HG02840 (cell line): Measurements from ENCODE around the gene TSPAN12.

Experiments used
- ATAC-seq: cut with Tn5 transposase; IDR thresholded peaks from one replicate; pipeline ENCODE4 v1.9.1; 2021; ENCODE audit warnings: mild to moderate bottlenecking, moderate library complexity, moderate number of reproducible peaks; ENCODE audit not compliant: unreplicated experiment, low FRiP score

TSPAN12 gene

GRCh38 chr7:120852700-120853099 lies 5.2 kb downstream of the TSPAN12 start:
- ATAC-seq: no peak

GRCh38 chr7:120843109-120843508 lies 14.8 kb downstream of the TSPAN12 start:
- ATAC-seq: no peak

GRCh38 chr7:120842121-120842621 lies 15.8 kb downstream of the TSPAN12 start:
- no peak for ATAC-seq

GRCh38 chr7:120841608-120842007 lies 16.3 kb downstream of the TSPAN12 start:
- ATAC-seq: no peak

- ATAC-seq: peak; percentile 62
These were observed 19.7 kb downstream of the TSPAN12 start for GRCh38 chr7:120838281-120838682.

GRCh38 chr7:120837599-120837998 lies 20.3 kb downstream of the TSPAN12 start:
- ATAC-seq: peak; percentile 18

- ATAC-seq: no peak
These were observed 21.3 kb downstream of the TSPAN12 start for GRCh38 chr7:120836556-120837115.

- no peak for ATAC-seq
These were observed 23.2 kb downstream of the TSPAN12 start for GRCh38 chr7:120834726-120835125.

- no peak for ATAC-seq
These were observed 24.4 kb downstream of the TSPAN12 start for GRCh38 chr7:120833546-120833945.

- ATAC-seq: no peak
These were observed 25.1 kb downstream of the TSPAN12 start for GRCh38 chr7:120832803-120833202.

- no peak for ATAC-seq
These were observed 26.7 kb downstream of the TSPAN12 start for GRCh38 chr7:120831260-120831659.

- no peak for ATAC-seq
These were observed 28.5 kb downstream of the TSPAN12 start for GRCh38 chr7:120829487-120829886.

GRCh38 chr7:120828528-120828927 lies 29.4 kb downstream of the TSPAN12 start:
- ATAC-seq: no peak

GRCh38 chr7:120827371-120828118 lies 30.4 kb downstream of the TSPAN12 start:
- ATAC-seq: no peak

- ATAC-seq: no peak
These were observed 32.4 kb downstream of the TSPAN12 start for GRCh38 chr7:120825576-120825975.

- ATAC-seq: no peak
These were observed 32.8 kb downstream of the TSPAN12 start for GRCh38 chr7:120825152-120825551.

GRCh38 chr7:120819861-120820260 lies 38.1 kb downstream of the TSPAN12 start:
- no peak for ATAC-seq

GRCh38 chr7:120817851-120818250 lies 40.1 kb downstream of the TSPAN12 start:
- no peak for ATAC-seq

- ATAC-seq: no peak
These were observed 43.5 kb downstream of the TSPAN12 start for GRCh38 chr7:120814253-120814939.

- no peak for ATAC-seq
These were observed 44.2 kb downstream of the TSPAN12 start for GRCh38 chr7:120813546-120814252.

GRCh38 chr7:120813089-120813488 lies 44.9 kb downstream of the TSPAN12 start:
- ATAC-seq: no peak
